HG03439 (cell line): ENCODE results near the gene L3MBTL4.
"Not testable (repeated sequence)": the region's sequence is repeated elsewhere in the genome, so short reads cannot be mapped to it uniquely, and the experiment has no call there.

ENCODE experiments used
- ATAC-seq: cut with Tn5 transposase; IDR thresholded peaks from one replicate; pipeline ENCODE4 v1.9.1; 2021; ENCODE audit warnings: mild to moderate bottlenecking, moderate library complexity; ENCODE audit not compliant: unreplicated experiment

L3MBTL4 gene

DNA sequence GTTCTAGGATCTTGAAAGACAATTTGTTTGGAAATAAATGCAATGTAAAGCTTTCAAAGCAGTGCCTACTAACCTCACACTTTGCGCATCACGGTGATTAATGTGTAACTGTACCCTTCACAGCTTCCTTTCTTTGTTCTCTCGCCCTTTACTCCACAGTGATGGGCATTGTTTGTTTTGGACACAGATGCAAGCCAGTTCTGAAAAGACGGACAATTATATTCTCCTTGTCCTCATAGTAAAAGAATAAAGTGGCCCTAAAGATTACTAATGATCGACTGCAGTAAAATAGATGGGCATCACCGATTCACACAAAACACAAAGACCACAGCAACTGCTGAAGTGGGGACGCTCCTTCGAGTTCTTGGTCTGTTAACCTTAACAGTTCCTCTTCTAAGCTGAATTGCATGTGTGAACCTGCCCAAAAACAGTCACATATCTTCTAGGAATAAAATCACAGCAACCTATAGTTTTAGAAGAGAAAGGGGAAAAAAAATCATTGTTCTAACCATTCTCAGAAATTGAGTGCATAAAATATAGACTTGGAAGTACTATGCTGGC, 7.7 kb downstream of the L3MBTL4 start:
- no peak for ATAC-seq

DNA sequence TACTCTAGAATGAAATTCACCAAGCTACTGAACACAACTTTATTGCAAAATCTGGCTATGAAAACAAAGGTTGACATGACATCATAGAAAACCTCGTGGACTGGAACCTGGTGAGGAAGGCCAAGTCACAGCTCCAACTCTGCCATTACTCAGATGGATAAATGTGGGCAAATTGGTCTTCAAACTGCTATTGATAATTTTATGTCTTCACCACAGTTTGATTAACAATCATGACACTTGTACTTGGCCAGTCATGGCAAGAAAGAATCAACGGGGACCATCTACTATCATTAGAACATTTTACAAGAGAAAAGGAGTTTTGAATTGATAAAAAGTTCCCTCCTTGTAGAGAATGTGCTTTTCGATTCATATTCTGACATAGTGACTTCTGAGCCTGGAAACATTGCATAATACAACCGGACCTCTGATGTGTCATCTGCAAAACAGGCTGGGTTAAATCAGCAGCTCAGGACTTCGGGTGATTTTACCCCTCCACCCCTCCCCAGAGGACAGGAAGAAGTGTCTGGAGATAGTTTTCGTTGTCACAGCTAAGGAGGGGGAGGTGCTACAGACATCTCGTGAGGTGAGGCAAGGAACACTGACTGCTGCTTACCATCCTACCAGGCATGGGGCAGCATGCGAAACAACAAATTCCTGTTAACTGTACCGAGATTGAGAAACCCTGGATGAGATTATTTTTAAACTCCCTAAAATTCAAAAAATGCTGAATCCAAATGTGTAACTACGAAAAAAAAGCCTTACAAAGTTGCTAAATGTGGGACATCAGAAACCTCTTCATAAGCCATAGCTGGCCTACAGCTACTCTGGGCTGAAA, 8.4 kb downstream of the L3MBTL4 start:
- no peak for ATAC-seq

DNA sequence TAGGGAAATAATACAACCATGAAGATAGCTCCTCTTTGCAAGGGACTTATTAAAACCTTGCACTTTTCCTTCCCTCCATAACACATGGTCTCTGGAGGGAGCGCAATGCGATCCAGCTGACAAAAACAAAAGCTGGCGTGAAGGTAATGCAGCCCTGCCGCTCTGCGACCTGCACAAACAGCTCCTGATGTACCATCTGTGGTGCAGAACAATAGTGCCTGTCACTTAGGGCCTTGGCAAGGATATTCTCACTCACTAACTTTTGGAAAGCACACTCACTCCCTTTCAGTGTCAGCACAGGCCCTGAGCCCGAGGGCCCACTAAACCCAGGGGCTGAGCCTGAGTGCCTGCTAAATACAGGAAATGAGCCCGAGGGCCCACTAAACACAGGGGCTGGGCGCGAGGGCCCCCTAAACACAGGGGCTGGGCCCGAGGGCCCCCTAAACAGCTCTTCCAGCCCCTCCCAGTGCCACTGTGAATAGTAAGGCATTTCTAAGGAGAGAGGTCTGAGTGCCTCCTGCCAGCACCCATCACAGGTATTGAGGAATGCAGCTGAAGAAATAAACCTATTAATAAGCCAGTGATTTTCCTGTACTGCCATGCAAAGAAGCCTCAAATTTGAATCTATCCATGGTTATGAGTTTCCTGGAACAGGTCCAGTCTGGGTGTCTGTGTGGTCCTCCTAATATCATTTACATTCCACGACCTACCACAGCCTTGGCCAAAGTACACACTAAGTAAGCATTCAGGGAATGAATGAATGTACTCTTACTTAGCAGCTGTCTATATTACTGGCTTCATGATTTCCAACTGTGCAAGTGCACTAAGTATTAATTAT, 9.3 kb downstream of the L3MBTL4 start:
- no peak for ATAC-seq

DNA sequence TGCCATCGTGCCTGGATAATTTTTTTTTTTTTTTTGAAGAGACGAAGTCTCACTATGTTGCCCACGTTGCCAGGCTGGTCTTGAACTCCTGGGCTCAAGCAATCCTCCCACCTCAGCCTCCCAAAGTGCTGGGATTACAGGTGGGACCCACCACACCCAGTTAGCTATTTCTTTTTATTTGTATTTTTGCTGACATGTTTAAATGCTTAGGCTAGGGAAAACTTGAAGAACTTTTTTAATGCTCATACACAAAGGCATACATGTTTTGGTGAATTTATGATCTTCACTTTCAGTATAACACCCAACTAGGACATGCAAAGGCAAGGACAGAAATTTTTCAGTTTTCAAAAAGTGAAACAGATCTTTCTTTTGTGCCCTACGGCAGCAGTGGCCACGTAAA, 9.9 kb downstream of the L3MBTL4 start:
- ATAC-seq: no peak

DNA sequence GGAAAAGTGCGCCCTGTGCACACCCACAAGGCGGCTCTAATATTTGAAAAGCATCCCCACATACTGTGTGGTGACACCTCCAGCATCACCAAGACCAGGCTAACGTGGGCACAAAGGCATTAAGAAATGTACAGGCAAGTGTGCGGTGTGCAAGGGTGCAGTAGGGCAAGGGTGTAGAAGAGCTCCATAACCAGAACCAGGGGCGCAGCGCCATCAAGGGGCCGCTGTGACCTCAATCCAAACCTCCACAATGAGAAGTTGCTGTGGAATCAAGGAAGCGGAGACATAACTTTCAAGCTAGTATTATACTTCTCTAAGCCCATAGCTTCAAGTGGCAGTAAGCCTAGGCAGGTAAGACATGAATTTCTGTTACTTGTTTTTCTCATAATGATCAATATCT, 13.0 kb downstream of the L3MBTL4 start:
- no peak for ATAC-seq

DNA sequence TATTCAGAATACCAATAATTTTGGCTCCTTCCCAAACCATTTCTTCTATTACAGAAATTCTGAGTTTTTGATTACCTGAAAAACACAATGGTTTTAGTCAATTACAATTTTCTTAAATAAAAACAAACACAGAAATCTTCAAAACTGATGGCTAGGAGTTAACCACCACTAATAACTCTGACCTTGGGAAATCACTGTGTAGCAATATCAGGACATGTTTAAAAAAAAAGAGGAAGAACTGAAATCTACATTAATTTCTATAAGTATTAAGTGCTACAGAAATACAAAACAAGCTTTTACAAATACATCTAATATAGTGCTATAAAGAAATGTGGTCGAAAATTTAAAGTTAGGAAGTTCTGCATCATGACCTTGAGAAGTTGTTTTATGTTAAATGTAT, 14.9 kb downstream of the L3MBTL4 start:
- ATAC-seq: no peak

DNA sequence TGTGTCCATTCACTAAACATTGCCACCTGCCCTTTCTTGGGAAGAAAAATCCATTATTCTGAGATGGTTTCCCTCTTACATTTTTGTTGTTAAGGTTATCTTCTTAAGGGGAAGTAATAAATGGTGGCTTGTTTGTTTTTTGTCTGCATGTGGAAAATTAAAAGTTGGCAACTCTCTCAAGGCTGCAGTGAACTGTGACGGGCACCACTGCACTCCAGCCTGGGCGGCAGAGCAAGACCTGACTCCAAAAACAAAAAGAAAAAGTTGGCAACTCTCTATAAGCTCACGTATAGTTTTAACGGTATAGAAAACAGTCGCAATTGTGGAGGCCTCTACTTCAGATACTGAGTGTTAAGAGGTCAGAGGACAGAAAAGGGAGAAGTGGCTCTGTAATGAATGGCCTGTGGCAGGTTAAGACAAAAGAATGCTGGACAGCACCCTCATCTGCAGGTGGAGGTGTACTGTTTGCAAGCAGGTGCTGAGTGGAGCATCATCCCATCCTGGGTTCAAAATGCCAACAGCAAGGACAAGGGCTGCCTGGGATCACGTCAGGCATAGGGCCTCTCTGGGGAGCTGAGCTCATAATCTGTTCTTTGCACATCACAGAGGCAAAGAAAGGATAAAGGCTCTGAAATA, 16.7 kb downstream of the L3MBTL4 start:
- ATAC-seq: no peak

DNA sequence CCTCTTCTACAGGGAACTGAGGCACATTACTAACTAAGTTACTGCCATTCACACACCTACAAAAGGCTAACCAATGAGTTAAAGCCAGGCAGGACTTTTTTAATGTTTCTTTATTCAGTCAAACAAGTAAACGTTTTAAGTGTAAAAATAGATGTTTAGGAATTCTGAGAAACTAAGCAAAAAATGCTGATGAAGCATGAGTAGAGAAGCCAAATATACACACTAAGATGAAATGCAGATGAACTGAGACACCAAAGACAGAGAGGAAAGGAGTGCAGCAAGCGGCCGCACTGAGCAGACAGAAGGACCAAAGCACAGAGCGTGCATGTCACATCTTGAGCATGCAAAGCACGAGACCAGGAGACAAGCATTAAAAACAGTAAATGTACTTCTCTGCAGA, 17.9 kb downstream of the L3MBTL4 start:
- ATAC-seq: no peak

DNA sequence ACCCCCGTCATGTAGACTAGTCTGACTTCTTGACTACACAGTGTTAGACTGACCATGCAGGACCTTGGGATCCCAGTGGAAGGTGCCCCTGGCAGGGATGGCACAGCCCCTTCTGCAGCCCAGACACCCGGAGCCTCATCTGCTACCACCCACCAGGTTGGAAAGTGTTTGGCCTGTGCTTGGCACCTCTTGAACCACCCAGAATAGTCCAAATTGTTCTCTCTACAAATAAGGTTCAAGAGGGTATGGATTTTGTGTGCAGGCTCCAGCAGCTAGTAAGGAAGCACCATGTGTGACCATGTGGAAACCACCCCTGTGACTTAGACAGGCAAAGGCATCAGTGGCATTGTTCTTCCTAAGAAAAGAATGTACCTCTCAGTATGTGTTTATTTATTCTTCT, 18.4 kb downstream of the L3MBTL4 start:
- no peak for ATAC-seq

DNA sequence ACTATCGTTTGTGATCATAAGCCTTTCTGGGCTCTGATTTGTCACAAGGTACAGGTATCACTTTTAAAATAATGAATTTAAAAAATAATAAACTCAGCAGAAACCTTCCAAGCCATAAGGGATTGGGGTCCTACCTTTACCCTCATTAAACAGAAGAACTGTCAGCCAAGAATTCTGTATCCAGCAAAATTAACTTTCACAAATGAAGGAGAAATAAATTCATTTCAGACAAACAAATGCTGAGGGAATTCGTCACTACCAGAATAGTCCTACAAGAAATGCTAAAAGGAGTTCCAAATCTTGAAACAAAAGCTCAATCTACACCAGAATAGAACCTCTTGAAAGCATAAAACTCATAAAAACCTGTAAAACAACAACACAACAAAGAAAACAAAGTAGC, 25.7 kb downstream of the L3MBTL4 start:
- no peak for ATAC-seq

DNA sequence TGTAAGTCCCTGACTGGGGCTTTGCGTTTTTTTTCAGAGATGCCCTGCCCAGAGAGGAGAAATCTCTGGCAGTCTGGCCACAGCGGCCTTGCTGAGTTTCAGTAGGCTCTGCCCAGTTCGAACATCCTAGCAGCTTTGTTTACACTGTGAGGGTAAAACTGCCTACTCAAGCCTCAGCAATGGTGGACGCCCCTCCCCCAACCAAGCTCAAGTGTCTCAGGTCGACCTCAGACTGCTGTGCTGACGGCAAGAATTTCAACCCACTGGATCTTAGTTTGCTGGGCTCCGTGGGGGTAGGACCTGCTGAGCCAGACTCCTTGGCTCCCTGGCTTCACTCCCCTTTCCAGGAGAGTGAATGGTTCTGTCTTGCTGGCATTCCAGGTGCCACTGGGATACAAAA, 31.7 kb downstream of the L3MBTL4 start:
- ATAC-seq: no peak

DNA sequence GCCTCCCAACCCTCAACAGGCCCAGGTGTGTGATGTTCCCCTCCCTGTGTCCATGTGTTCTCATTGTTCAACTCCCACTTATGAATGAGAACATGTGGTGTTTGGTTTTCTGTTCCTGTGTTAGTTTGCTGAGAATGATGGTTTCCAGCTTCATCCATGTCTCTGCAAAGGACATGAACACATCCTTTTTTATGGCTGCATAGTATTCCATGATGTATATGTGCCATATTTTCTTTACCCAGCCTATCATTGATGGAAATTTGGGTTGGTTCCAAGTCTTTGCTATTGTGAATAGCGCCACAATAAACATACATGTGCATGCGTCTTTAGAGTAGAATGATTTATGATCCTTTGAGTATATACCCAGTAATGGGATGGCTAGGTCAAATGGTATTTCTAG, 37.2 kb downstream of the L3MBTL4 start:
- ATAC-seq: not testable (repeated sequence)

DNA sequence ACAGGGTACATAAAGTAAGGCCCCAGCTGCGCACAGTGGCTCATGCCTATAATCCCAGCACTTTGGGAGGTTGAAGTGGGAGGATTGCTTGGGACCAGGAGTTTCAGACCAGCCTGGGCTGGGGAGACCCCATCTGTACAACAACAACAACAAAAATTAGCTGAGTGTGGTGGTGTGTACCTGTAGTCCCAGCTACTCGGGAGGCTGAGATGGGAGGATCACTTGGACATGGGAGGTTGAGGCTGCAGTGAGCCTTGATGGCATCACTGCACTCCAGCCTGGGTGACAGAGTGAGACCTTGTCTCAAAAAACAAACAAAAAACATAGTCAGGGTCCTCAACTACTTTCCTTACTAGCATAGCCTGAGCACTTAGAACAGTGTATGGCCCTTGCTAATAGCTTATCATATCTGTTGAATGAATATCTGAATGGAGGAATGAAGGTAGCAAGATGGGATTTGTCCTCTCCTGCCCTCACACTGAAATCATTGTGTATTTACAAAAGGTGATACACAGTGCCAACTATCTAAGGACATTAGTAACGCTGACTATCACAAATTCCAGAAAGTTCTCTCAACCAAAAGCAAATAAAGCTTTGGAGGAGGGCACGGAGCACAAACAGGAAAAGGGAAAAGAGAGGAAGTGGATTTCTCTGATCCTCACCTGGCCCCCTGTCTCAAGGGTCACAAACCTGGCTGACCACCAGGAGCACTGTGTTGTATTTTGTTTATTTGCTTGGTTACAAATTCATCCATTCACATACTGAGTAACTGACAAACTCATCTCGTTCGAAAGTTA, 38.1 kb downstream of the L3MBTL4 start:
- no peak for ATAC-seq

DNA sequence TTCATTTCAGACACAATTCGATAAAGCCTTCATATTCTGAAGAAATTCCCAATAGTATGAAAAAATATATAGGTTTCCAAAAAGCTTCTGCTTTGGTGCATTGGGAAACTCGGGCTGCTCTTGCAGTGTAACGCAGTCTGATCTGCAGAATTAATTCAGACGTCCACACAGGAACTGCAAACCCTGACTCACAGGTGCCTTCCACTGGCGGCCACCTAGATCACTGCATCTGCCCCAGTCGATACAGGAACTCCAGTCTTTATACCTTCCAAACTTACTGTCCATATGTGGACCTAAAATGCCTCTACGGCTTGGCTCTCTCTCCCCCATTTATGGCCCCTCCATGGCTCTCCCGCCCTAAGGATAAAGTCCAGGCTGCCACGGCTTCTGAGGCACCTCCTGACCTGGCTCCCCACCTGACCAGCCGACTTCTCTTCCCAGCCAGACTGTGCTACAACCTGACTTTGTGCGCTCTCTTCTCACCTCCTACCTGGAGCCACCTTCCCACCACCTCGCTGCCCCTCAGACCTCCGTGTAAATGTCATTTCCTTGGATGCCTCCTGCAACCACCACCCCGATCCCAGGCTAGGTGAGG, 39.7 kb downstream of the L3MBTL4 start:
- no peak for ATAC-seq

DNA sequence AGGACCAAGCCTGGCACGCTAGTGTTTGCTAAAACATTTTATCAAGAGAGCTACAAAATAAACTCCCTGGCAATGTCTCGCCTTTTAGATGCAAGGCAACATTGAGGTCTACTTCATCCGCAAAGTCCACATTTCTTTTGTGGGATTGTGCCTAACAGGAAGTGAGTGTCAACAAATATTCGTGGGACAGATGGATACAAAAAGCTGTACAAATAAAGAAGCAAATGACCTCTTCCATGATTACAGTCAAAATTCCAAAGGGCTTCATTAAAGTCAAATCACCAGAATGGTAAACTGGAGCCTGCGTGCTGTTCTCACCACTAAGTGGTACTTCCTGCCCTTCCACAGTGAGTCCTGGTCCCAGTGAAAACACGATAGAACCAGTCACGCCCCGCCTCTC, 40.4 kb downstream of the L3MBTL4 start:
- ATAC-seq: no peak

DNA sequence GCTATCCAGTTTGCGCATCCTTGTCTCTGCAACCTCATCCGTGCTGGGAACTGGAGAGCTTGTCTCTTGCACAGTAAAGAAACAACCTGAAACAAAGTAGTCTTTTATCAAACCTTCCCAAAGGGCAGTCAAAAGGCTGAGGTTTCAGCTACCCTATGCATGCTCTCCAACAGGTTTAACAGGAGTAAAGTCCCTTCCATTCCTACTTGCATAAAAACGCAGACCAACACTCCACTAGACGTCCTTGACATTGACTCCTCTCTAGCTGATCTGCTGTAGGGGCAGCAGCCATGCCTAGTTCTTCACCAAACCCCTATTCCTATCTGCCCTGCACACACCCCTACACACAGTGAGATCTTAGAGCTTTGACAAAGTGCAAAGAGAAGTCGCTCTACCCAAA, 41.5 kb downstream of the L3MBTL4 start:
- no peak for ATAC-seq

DNA sequence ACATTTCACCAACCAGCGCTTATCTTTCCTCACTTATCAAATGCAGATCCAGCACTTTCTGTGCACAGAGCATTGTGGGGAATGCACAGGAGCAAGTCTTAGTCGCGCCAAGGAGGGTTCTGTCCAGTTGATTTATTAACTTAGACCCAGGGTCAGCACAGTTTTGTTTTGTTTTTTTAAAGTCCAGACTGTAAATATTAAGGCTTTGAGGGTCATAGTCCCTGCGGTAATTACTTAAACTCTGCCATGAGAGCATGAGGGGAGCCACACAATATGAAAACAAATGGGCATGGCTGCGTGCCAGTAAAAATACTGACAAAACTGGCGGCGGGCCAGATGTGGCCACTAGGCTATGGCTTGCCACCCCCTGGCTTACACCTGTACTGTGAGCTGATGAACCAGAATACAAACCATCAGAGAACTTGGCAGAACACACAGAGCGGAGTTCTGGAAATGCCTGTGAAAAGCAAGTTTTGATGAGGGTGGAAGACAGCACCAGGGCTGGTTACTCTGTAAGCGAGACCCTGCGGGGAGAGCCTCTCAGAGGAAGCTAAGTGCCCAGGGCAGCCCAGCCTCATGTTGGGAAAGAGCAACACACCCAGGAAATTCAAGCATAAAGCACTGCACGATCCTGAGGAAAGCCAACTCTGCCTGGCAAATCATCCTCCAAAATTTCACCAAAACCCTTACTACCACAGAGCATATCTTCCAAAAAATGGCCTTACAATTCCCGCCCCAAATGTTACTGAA, 43.6 kb downstream of the L3MBTL4 start:
- ATAC-seq: no peak

DNA sequence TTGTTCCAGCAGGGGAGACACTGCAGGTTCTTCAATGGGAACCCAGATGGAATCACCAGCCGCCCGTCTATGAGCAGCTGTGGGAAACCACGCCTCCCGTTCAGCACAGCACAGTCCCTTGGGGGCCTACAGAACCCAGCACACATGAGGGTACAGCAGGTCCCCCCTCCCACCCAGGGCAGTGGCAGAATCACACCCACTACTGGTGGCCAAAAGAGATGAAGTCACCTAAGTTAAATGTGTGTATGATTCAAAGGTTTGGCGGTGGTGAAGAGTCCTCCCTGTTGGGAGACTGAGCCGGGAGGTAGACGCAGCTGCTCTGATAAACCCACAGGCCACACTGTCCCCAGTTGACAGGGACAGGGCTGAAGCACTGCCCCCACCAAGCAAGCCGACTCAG, 44.3 kb downstream of the L3MBTL4 start:
- no peak for ATAC-seq

DNA sequence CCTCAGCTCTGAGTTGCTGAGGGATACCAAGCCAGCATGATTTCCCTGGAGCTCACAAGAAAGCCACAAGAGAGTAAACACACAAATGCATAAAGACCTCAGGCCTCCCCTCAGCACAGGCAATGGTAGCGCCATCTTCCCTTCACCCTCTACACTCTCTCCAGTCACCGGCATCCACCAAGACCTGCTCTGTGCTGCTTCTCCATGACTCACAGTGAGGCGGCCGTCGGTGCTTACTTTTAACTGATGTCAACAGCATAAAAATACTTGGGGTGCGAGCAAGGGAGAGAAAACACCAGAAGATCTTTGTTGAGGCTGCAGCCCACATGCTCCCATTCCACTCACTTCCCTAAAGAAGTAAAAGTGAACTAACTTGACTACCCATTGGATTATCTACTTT, 46.7 kb downstream of the L3MBTL4 start:
- no peak for ATAC-seq

DNA sequence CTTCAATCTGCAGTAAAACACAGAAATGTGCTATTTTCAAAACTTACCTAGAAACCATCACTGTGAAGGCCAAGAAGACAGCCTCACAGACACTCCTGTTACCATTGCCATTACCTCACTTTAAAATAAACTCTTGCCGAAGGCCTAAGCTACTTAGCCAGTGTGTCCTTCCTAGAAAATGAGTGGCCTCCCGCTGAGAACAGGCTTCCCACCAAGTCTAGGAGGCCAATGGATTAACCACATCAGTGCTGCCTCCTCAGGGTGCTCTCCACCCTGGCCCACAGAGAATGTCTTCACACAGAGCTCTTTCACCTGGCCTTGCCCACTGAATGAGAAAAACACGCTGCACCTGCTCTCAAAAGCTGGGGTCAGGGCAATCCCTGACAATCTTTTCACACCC, 47.5 kb downstream of the L3MBTL4 start:
- ATAC-seq: no peak
